GM18517 (cell line): ENCODE measurements around the gene TRIP11.
A peak's percentile ranks its signal among the peaks of the same experiment; 100 is the strongest.
"Not testable (repeated sequence)": the region's sequence is repeated elsewhere in the genome, so short reads cannot be mapped to it uniquely, and the experiment has no call there.

Experiments
- ATAC-seq: cut with Tn5 transposase; IDR thresholded peaks from one replicate; pipeline ENCODE4 v1.9.1; 2021; ENCODE audit warnings: mild to moderate bottlenecking, moderate library complexity; ENCODE audit not compliant: unreplicated experiment

The TRIP11 gene

DNA sequence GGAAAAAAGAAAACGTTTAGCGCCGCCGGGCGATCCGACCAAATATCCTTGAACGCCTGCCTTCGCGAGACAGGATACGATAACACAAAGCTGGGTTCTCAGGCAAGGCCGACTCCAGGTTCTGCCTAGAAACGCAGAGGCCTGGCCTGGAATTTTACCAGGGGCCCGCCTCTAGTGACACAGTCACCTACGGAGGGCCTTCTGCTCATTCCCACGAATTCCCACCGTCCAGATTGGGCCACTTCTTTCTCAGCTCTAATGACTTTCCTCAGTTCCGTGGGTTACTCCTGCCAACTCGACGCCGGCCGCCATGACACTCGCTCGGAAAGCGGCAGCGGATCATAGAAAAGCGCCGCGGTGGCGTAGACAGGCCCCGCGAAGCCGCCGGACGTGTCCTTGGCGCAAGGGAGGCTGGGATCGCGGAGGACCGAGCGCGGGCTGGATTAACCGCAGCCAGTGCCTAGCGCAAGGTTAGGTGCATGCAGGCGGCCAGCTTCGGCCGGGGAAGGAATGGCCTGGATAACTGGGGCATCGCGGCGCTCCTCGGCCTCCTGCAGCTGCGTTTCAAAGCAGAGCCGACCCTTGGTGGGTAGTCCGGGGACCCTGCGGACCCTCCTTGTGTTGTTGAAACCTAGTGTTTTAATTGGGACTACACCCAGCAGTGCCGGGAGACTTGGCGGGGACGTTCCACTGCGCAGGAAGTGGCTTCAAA lies at the start of gene TRIP11:
Gene TRIP11 (minus strand): TSS at position 341 of the 712 bp plus-strand sequence. CDS start 374 bp downstream, outside the sequence.
- ATAC-seq = peak; percentile 88

DNA sequence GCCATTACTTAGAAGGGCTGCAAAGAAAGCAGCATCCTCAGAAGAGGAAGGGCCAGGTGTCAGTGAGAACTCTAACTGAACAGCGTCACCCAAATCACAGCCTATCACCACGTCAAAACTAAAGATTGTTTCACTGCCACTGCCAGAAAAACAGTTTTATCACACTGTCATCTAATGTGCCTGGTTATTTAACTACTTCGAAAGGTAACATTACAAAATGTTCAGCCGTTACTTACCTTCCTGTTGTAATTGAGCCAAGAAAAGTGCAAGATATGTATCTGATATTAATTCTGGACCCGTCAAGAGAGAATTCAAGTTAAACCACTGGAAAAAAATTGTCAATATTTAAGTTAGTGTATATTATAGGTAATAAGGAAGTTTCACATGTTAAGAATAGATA lies 48.6 kb upstream of the TRIP11 start:
- no peak for ATAC-seq

DNA sequence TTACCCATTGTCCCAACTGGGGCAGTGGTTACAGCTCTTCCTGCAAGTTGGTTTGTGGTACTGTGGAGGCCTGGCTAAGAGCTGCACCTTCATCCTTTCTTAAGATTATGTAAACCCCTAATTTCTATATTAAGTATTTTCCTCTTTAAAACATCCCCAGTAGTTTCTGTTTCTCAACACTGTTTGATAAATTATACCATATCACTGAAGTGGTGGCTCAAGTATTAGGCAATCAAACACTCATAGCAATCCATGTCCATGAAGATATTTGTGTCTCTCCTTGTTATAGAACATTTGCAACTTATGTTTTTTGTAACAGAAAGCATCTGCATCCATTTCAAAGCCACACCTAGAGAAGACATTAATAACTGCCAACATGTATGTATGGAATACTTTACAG lies 34.7 kb upstream of the TRIP11 start:
- no peak for ATAC-seq

DNA sequence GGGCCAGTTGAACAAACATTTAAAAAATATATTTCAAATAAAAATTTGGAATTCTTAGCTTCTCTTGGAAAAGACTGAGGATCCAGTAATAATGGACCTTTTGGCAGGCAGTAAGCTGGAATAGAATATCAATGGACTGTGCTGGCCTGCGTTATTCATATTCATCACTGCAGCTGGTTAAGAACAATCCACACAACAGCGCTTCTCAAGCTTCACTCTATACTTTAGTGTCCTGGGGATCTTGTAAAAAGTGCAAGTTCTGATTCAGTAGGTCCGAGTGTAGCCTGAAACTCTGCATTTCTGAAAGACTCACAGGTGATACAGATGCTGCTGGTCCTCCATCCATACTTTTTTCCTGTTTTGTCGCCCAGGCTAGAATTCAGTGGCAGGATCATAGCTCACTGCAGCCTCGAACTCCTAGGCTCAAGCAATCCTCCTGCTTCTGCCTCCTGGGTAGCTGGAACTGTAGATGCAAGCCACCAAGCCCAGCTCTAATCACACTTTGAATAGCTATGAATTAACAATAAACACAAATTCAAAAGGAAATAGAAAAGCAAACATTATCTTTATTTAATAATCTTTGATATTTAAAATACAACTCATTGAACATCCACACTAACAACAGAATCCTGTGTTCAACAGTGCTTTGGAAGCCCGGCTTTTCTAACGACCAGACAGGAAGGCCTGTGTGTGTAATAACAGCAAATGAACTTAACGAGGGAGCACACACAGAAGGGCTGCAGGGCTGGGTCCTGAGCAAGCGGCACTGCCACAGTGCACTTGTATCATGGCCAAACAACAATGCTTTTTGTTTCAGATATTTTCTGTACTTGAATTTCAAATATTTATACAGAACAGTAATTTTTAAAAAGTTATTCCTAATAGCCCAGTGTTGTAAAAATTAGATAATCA lies 18.4 kb upstream of the TRIP11 start:
- ATAC-seq = no peak

DNA sequence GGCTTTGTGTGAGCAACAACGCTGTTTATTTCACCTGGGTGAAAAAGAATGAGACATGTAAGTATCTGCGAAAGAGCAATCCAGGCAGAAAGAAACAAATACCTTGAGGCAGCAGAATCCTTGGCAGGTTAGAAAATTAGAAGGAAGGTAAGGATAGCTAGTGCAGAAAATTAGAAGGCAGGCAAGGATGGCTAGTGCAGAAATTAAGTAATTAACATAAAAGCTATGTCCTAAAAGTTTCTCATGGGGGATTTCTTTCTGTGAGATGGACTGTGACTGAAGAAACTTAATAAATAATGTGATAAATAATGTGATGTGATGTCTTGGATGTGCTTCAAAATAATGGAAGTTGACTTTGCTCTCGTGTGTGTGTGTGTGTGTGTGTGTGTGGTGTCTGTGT lies 9.9 kb upstream of the TRIP11 start:
- ATAC-seq = no peak

DNA sequence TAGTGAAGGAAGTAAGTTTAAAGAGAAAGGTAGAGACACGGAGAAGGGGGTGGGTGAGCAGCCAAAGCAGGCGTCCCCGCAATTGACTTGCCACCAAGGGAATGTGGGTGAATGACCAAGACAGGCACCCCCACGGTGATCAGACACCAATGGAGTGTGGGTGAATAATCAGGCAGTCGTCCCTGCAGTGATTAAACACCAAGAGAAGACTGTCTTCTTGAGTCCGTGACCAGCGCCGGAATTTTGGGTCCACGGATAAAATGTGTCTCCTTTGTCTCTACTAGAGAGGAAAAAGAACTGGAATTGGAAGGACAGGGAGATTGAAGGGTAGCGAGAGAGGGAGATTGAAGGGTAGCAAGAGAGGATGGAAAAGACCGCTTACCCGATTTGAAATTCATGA lies 9.4 kb upstream of the TRIP11 start:
- ATAC-seq = not testable (repeated sequence)

DNA sequence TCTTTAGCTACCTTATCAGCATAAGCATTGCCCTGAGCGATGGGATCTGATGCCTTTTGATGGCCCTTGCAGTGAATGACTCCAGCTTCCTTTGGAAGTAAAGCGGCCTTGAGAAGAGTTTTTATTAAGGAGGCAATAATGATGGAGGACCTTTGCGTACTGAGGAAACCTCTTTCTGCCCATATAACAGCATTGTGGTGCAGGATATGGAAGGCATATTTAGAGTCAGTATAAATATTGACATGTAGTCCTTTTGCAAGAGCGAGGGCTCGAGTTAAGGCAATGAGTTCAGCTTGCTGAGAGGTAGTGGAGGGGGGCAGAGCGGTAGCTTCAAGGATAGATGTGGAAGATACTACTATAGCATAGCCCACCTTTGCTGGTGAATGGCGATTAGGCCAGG lies 6.0 kb upstream of the TRIP11 start:
- ATAC-seq = not testable (repeated sequence)

DNA sequence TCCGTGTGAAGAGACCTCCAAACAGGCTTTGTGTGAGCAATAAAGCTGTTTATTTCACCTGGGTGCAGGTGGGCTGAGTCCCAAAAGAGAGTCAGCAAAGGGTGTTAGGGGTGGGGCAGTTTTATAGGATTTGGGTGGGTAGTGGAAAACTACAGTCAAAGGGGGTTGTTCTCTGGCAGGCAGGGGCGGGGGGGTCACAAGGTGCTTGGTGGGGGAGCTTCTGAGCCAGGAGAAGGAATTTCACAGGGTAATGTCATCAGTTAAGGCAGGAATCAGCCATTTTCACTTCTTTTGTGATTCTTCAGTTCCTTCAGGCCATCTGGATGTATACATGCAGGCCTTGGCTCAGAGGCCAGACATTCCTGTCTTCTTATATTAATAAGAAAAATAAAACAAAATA lies 1.9 kb upstream of the TRIP11 start:
- not testable (repeated sequence) for ATAC-seq

DNA sequence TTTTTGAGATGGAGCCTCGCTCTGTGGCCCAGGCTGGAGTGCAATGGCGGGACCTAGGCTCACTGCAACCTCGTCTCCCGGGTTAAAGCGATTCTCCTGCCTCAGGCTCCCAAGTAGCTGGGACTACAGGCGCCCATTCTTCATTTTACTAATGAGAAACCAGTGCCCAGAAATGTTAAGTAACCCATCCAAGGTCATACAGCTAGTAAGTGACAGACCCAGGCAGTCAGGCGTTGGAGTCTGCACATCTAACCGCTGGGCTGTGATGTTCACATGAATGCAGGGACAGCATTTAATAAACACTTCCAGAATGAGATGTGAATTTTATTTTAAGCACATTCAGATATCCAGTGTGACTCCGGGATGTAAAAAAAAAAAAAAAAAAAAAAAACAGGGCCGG lies 1.3 kb upstream of the TRIP11 start:
- ATAC-seq = no peak

DNA sequence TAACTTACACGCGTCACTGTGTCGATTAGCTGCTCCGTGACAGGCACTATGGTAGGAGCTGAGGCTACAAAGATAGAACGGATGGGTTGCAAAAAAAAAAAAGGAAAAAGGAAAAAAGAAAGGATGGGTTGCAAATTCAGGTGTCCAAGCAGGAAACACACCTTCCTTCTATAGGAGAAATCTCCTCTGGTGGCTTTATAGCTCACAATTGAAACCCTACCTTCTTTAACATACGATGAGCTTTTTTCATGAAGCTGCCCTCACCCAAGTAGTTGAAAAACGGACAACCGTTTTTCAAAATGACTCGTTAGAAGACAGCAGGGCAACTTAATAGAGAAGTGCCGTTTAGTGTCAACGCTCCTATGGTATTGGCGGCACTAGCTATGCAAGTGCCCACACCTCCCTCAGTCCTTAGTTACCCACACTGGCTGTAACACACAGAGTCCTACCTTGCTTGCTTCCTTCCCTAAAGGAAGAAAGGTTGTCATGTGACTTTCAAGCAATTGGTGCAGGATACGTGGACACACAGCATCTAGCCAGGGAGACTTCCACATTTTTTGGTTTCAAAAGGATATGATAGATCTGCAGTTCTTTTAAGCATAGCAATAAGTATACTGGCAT lies 682 bp upstream of the TRIP11 start:
- peak; percentile 18 for ATAC-seq

DNA sequence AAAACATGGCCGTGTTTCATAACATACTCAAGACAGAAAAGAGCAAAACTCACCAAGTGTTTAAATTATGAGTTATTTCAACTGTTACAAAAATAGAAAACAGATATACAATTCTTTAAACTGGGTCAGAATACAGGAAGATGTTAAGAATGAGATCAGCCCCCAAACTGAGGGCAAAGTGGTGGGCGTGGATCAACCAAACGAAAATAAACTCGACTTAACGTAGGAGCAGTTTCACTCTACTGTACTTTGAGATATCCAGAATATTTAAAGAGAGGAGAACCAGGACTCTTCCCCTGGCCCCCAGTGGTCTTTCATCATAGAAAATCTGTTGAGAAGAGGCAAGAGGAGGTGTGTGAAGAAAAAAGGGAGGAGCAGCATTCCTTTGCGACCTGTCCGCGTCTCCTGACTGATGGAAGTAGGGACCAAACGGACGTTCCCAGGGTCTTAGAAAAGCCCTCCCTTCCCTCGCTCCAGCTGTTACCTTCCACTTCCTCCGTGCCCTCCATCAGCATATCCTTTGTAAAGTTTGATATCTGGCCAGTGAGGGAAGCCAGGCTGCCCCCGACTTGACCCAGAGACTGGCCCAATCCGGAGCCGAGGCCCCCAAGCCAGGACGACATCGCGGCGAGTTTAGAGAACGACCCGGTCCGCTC lies 668 bp downstream of the TRIP11 start:
- no peak for ATAC-seq

DNA sequence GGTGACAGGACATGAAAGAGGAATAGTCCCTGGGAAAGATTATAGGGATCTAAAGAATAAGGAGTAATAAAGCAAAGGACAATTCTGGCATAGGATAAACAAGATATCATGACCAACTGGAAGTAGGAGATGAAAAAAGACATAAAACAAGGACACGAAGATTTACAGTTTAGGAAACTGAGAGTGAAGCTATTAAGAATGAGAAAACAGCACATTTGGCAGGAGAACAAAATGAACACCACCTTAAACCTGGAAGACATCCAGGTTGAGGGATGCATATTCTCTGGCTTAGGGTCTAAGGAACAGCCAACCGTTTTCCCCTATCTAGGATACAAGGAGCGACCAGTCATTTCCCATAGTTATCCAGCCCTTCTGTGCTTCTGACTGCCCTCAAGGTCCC lies 1.9 kb downstream of the TRIP11 start:
- no peak for ATAC-seq

DNA sequence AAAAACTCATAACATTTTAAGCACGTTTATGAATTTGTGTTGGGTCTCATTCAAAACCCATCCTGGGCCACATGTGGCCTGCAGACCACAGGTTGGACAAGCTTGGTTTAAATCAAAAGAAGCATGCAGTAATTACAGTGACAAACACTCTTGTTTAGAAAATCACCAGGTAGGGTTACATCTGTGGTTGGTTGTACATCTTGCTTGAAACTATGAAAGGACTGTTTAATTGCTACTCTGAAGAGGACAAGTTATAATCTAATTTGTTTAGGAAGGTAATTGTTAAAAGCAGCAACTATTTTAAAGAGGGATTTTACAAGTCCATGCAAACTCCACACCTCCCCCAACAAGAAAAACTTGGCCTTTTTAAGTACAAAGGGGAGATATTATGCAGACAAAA lies 4.0 kb downstream of the TRIP11 start:
- ATAC-seq = no peak

DNA sequence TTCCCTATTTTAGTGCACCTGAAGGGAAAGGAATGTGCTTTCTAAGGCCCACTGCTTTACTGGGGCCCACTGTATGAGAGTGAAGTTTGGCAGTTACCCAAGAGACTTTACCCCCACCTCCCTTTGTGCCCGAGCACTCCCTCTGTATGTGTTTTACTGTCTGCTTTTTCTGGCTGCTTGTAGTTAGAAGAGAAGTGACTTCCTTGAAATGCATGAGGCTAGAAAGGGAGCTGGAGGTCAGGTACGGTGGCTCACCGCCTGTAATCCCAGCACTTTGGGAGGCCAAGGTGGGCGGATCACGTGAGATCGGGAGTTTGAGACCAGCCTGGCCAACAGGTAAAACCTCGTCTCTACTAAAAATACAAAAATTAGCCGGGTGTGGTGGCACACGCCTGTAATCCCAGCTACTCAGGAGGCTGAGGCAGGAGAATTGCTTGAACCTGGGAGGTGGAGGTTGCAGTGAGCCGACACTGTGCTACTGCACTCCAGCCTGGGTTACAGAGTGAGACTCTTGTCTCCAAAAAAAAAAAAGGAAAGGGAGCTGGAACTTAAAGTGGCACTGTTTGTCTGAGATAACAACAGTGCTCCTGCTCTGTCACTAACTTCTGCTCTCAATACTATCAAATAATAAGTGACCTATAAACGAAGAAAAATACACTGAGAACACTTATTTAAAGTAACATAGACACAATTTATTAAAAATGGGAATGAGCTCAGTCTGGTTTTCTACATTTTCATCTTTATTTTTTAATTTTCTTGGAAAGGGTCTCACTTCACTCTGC lies 5.8 kb downstream of the TRIP11 start:
- ATAC-seq = no peak

DNA sequence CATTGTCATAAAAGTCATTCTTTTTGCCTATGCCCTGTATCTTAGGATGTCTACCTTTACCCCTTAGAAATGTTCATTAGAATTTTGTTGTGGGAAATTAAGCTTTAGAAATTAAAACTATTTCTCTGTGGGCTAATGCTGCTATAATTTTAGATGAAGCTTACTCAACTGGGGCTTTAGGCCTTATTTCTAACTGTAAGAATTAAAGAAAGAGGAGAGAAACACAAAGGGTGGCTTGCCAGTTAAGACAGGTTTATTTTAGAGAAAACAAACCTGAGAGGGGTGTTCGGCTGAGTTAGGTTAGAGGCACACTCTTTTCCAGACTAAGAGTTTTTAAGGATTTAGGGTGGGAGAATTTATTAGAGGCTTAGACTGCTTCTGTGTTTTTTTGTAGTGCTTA lies 6.4 kb downstream of the TRIP11 start:
- no peak for ATAC-seq

DNA sequence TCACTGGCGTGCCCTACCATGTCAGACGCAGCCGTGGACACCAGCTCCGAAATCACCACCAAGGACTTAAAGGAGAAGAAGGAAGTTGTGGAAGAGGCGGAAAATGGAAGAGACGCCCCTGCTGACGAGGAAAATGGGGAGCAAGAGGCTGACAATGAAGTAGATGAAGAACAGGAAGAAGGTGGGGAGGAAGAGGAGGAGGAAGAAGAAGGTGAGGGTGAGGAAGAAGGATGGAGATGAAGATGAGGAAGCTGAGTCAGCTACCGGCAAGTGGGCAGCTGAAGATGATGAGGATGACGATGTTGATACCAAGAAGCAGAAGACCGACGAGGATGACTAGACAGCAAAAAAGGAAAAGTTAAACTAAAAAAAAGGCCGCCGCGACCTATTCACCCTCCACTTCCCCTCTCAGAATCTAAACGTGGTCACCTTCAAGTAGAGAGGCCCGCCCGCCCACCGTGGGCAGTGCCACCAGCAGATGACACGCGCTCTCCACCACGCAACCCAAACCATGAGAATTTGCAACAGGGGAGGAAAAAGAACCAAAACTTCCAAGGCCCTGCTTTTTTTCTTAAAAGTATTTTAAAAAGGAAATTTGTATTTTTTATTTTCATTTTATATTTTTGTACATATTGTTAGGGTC lies 13.2 kb downstream of the TRIP11 start:
- no peak for ATAC-seq

DNA sequence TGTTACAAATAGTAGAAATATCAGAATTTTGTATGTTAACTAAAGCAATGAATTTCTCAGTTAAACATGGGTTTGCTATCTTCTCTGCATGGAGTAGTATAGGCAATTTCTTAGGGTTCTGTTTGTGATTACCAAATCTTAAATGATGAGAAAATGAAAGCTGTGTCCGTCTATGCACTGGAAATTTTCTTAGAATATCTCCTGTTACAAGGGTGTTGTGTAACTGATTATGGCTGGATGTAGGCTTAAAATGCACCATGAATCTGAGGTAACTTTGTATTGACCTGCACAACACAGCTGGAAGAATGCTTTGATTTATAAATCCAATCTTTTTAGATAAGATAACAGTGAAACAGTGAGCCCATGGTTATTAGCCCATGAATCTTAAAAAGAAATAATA lies 17.8 kb downstream of the TRIP11 start:
- no peak for ATAC-seq

DNA sequence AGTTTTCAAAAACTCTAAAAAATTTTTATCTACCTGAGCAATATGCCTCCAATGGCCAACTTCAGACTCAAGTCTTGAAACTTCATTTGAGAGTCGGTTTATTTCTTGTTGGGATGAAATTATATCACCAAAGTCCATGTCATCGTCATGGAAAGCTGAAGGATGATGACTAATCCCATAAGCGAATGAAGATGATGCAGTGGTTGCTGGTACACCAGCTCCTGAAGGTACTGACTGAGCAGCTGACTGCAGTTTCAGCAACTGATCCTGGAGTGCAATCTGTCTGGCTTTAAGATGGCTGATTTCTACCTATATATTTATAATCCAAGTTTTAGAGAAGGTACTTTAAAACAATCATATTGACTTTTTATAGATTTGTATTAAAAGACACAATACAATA lies 18.3 kb downstream of the TRIP11 start:
- no peak for ATAC-seq

DNA sequence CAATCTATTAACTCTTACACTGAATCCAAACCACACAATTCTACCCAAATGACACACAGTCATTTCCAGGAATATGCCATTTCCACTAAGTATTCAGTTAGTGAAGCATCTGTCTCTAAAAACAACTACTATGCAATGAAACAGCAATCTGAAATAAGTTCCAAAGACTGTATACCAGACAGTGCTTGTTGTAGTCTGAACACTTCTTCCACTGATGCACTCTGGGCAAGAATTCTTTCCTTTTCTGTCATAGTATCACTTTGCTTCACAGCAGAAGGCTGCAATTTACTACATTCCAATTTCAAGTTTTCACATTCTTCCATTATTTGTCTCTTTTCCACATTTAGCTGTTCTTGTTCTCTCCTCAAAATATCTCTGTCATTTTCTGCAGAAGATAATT lies 25.8 kb downstream of the TRIP11 start:
- ATAC-seq = no peak
